ENCODE measurements around the gene PRKCZ. TPM values are rescaled to one million over a fixed set of nuclear protein-coding genes. Genes with fewer than 3 reads are reported as not detected.
A peak's percentile ranks its signal among the peaks of the same experiment; 100 is the strongest.

Gene PRKCZ
- polyA plus RNA-seq, 3 donors: 0.74 to 1.9 (median 1.4) TPM

GRCh38 chr1:2135941-2136340 is 85.7 kb downstream of the PRKCZ start:
- 91% methylated on average over 10 of the region's 10 CpGs for WGBS (ENCODE audit: insufficient coverage)
- H3K4me3 ChIP-seq (replicated peaks in 1 of 3; ENCODE audit: low read depth in 2 of 3, low read length in 3 of 3): no peak overlapping the region
- Mint-ChIP-seq H3K36me3 (peaks cover 0 to 2% of the 10 kb centered on the region in 2 donors), H3K27ac (peak overlapping the region in 4 of 7 donors; percentile 33 to 68 (median 56)), H3K9me3 (peaks cover 0 to 1% (median 0%) of the 10 kb centered on the region in 7 donors), H3K4me3 (no peak overlapping the region), H3K27me3 (ENCODE audit: low read depth in 3 of 3) (peaks cover 0 to 13% (median 7%) of the 10 kb centered on the region in 3 donors), H3K4me1 (peaks cover 21% of the 10 kb centered on the region)
- H3K79me2 ChIP-seq (ENCODE audit: insufficient read depth, low read length): no peaks in the 10 kb centered on the region
- H4K20me1 ChIP-seq (ENCODE audit: insufficient read depth, low read length): no peaks in the 10 kb centered on the region
- H3K9me3 ChIP-seq (replicated peaks in 1 of 2; ENCODE audit: control insufficient read depth in 1 of 2, insufficient read depth in 1 of 2, low read length in 2 of 2): no peaks in the 10 kb centered on the region
- intact Hi-C loops (cut with micrococcal nuclease): loop anchor here in 1 of 2 donors (5.0 to 10.0 kb wide), 2 partner anchors 36 to 221 kb away; partner anchors contain the start of genes CALML6 and TMEM52
- no peak overlapping the region for H3K27ac ChIP-seq (ENCODE audit: low read depth in 1 of 2, low read length in 2 of 2)
- no peaks in the 10 kb centered on the region for H3K36me3 ChIP-seq (replicated peaks in 1 of 2; ENCODE audit: control insufficient read depth in 1 of 2, insufficient read depth in 2 of 2, low read length in 2 of 2)
- no peak for TF ChIP-seq CTCF (IDR thresholded peaks at IDR 0.05)
- no peak overlapping the region for H3K9ac ChIP-seq (ENCODE audit: insufficient read depth, low read length, poor library complexity, severe bottlenecking)
- H3K27me3 ChIP-seq (ENCODE audit: control insufficient read depth in 2 of 2, insufficient read depth in 2 of 2, low read length in 2 of 2): no peaks in the 10 kb centered on the region
- no peak overlapping the region for H3K4me2 ChIP-seq (replicated peaks; ENCODE audit: extremely low read depth, low read length, poor library complexity, severe bottlenecking)
- no peak overlapping the region for H2AFZ ChIP-seq (ENCODE audit: insufficient read depth, low read depth, low read length, poor library complexity, severe bottlenecking)
- DNase-seq: no peak
- peaks cover 24 to 30% of the 10 kb centered on the region in 2 donors for H3K4me1 ChIP-seq (ENCODE audit: control insufficient read depth in 1 of 2, insufficient read depth in 2 of 2, low read length in 2 of 2)

- Histone ChIP-seq H3K9ac (ENCODE audit: insufficient read depth, low read length, poor library complexity, severe bottlenecking) (no peak overlapping the region), H3K4me1 (ENCODE audit: control insufficient read depth in 1 of 2, insufficient read depth in 2 of 2, low read length in 2 of 2) (peaks cover 24 to 36% of the 10 kb centered on the region in 2 donors), H3K4me3 (replicated peaks in 1 of 3; ENCODE audit: low read depth in 2 of 3, low read length in 3 of 3) (no peak overlapping the region), H3K27ac (ENCODE audit: low read depth in 1 of 2, low read length in 2 of 2) (no peak overlapping the region), H2AFZ (ENCODE audit: insufficient read depth, low read depth, low read length, poor library complexity, severe bottlenecking) (no peak overlapping the region), H3K4me2 (replicated peaks; ENCODE audit: extremely low read depth, low read length, poor library complexity, severe bottlenecking) (no peak overlapping the region), H3K27me3 (ENCODE audit: control insufficient read depth in 2 of 2, insufficient read depth in 2 of 2, low read length in 2 of 2) (no peaks in the 10 kb centered on the region), H3K9me3 (replicated peaks in 1 of 2; ENCODE audit: control insufficient read depth in 1 of 2, insufficient read depth in 1 of 2, low read length in 2 of 2) (no peaks in the 10 kb centered on the region), H3K36me3 (replicated peaks in 1 of 2; ENCODE audit: control insufficient read depth in 1 of 2, insufficient read depth in 2 of 2, low read length in 2 of 2) (no peaks in the 10 kb centered on the region), H3K79me2 (ENCODE audit: insufficient read depth, low read length) (no peaks in the 10 kb centered on the region), H4K20me1 (ENCODE audit: insufficient read depth, low read length) (no peaks in the 10 kb centered on the region)
- peaks cover 0 to 11% (median 7%) of the 10 kb centered on the region in 3 donors for H3K27me3 Mint-ChIP-seq (ENCODE audit: low read depth in 3 of 3)
- peaks cover 0 to 2% of the 10 kb centered on the region in 2 donors for H3K36me3 Mint-ChIP-seq
- 96% methylated on average over 19 of the region's 19 CpGs for WGBS (ENCODE audit: insufficient coverage)
- DNase-seq: no peak
- peak overlapping the region in 4 of 7 donors; percentile 23 to 68 (median 53) for H3K27ac Mint-ChIP-seq
- H3K4me3 Mint-ChIP-seq: peak overlapping the region in 1 of 2 donors; percentile 18
- peaks cover 0 to 1% (median 0%) of the 10 kb centered on the region in 7 donors for H3K9me3 Mint-ChIP-seq
- peaks cover 21% of the 10 kb centered on the region for H3K4me1 Mint-ChIP-seq
- intact Hi-C loops (cut with micrococcal nuclease): loop anchor here in 1 of 2 donors (5.0 to 10.0 kb wide), 2 partner anchors 36 to 222 kb away; partner anchors contain the start of genes CALML6 and TMEM52
- TF ChIP-seq CTCF (IDR thresholded peaks at IDR 0.05): no peak
These were observed 86.4 kb downstream of the PRKCZ start for GRCh38 chr1:2136386-2137235.
